Measurements from ENCODE around the gene OR2S2. TPM values are rescaled to one million over a fixed set of nuclear protein-coding genes. Genes with fewer than 3 reads are reported as not detected.
"Not testable (repeated sequence)": the region's sequence is repeated elsewhere in the genome, so short reads cannot be mapped to it uniquely, and the experiment has no call there.

Gene OR2S2
- total RNA-seq, 1 donor from 2014 or later: not detected

DNA sequence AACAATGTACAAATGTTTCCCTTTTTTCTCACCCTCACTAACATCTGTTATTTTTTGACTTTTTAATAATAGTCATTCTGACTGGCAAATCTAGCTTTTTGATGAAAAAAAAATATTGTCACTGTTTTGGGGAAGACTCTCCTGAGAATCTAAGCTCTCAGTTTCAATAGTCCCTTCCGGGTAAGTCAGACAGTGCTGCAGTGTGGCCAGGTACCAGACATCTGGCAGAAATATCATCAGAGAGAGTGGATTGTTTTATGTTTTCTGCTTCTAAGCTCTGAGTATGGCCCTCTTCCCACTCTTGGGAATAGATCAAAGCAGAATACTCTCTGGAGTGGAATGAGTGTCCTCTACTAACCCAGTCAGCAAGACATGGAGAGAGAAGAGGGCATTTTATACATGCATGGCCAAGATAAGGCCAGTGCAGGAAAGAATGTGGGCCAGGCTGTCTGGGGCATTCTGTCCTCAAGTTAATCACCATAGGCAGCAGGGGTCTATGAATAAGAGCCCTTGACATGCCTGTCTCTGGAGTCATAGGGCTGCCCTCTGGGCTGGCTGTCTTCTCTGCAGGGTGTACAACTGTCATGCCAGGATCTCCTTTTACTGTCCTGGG is 38.5 kb upstream of the OR2S2 start:
- H3K9me3 Mint-ChIP-seq (ENCODE audit: unreplicated experiment): no peaks in the 10 kb centered on the region
- DNase-seq: no peak
- TF ChIP-seq, protein P1, sequence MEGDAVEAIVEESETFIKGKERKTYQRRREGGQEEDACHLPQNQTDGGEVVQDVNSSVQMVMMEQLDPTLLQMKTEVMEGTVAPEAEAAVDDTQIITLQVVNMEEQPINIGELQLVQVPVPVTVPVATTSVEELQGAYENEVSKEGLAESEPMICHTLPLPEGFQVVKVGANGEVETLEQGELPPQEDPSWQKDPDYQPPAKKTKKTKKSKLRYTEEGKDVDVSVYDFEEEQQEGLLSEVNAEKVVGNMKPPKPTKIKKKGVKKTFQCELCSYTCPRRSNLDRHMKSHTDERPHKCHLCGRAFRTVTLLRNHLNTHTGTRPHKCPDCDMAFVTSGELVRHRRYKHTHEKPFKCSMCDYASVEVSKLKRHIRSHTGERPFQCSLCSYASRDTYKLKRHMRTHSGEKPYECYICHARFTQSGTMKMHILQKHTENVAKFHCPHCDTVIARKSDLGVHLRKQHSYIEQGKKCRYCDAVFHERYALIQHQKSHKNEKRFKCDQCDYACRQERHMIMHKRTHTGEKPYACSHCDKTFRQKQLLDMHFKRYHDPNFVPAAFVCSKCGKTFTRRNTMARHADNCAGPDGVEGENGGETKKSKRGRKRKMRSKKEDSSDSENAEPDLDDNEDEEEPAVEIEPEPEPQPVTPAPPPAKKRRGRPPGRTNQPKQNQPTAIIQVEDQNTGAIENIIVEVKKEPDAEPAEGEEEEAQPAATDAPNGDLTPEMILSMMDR (IDR thresholded peaks at IDR 0.05; ENCODE audit: partially characterized antibody, unreplicated experiment): no peak
- no peaks in the 10 kb centered on the region for H3K27me3 Mint-ChIP-seq (ENCODE audit: unreplicated experiment)
- no peaks in the 10 kb centered on the region for H3K4me1 Mint-ChIP-seq (ENCODE audit: low read depth, unreplicated experiment)
- H3K4me3 Mint-ChIP-seq (ENCODE audit: unreplicated experiment): no peak overlapping the region
- H3K27ac Mint-ChIP-seq (ENCODE audit: unreplicated experiment): no peak overlapping the region
- H3K36me3 Mint-ChIP-seq (ENCODE audit: unreplicated experiment): no peaks in the 10 kb centered on the region

DNA sequence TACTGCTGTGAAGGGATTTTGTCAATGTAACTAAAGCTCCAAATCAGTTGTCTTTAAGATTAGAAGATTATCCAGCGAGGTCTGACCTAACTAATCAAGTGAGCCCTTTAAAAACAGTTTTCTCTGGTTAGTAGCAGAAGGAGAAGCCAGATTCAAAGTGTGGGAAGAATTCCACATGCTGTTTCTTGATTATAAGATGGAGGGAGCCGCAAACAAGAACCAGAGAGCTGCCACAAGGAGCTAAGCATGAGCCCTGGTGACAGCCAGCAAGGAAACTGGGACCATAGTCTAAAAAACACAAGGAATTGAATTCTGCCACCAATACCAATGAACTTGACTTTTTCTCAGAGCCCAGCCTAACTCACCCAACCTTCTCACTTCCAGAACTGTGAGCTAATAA is 37.0 kb upstream of the OR2S2 start:
- no peak overlapping the region for H3K4me3 Mint-ChIP-seq (ENCODE audit: unreplicated experiment)
- H3K4me1 Mint-ChIP-seq (ENCODE audit: low read depth, unreplicated experiment): no peaks in the 10 kb centered on the region
- no peak overlapping the region for H3K27ac Mint-ChIP-seq (ENCODE audit: unreplicated experiment)
- H3K27me3 Mint-ChIP-seq (ENCODE audit: unreplicated experiment): no peaks in the 10 kb centered on the region
- DNase-seq: no peak
- H3K36me3 Mint-ChIP-seq (ENCODE audit: unreplicated experiment): no peaks in the 10 kb centered on the region
- peaks cover 3% of the 10 kb centered on the region for H3K9me3 Mint-ChIP-seq (ENCODE audit: unreplicated experiment)
- TF ChIP-seq, protein P1 (IDR thresholded peaks at IDR 0.05; ENCODE audit: partially characterized antibody, unreplicated experiment): no peak

DNA sequence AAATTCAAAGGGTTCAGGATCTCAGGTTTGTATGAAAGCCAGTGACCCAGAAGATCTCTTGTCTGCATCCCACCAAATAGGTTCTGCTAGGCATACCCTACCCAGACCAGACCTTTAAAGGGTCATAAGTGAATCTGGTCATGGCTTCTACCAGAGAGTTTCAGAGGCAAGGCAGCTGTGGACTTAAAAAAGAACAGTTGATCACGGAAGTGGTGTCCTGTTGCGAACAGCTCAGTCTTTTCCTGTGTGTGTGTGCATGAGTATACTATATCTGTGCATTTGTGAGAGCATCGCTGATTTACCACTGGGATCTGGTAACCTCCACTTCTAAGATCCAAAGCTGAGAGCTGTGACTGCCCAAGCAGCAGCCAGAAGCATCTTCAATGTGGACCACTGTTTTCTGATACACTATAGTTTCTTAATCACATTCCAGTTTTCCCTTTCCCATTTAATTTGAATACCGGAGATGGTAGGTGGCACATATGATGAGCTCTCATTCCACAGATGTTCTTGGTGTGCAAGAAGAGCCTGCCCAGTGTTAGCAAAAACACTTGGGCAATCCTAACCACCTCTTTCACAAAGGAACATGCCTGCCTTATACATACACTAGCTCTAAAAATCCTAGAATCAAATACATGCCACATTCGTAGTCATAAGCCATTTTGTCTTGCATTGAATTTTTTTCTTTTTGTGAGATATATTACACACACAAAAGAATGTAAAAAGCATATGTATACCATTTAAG is 36.2 kb upstream of the OR2S2 start:
- TF ChIP-seq, protein P1 (IDR thresholded peaks at IDR 0.05; ENCODE audit: partially characterized antibody, unreplicated experiment): no peak
- Mint-ChIP-seq H3K4me1 (ENCODE audit: low read depth, unreplicated experiment) (no peaks in the 10 kb centered on the region), H3K9me3 (ENCODE audit: unreplicated experiment) (peaks cover 3% of the 10 kb centered on the region), H3K36me3 (ENCODE audit: unreplicated experiment) (no peaks in the 10 kb centered on the region), H3K4me3 (ENCODE audit: unreplicated experiment) (no peak overlapping the region), H3K27me3 (ENCODE audit: unreplicated experiment) (no peaks in the 10 kb centered on the region), H3K27ac (ENCODE audit: unreplicated experiment) (no peak overlapping the region)
- no peak for DNase-seq

DNA sequence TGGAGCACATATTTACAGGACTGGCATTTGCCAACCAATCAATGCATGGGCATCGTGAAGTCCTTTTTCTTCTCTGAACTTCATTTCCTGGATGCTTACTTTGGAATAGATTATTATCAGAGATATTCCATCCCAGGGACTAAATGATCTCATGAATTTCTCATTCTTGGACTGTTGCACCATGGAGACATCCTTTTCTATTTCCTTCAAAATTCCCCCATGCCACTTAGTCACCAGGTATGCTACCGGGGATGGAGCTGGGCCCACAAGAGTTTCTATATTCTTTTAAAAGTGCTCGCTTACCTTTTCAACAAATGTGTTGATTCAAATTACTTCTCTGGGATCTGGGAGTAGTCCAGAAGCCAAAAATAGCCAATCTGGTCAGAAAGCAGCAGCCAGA is 35.2 kb upstream of the OR2S2 start:
- H3K36me3 Mint-ChIP-seq (ENCODE audit: unreplicated experiment); H3K27me3 Mint-ChIP-seq (ENCODE audit: unreplicated experiment); H3K27ac Mint-ChIP-seq (ENCODE audit: unreplicated experiment): not testable (repeated sequence)

DNA sequence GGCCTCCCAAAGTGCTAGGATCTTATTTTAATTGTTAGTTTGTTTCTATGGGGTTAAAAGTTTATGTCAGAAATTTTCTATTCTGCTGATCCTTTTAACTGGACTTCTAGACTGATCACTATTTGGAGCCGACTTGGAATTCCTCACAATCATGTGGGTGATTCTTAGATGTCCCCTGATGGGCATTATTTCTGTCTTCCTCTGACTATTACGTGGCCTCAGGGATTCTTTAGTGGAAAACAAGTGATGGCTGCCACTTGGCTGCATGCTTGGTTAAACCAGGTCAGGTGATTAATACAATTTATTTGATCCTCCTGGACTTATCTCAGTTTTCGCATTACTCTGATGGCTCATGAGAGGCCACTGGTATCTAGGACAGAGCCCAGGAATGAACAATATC is 32.2 kb upstream of the OR2S2 start:
- Mint-ChIP-seq H3K36me3 (ENCODE audit: unreplicated experiment) (no peaks in the 10 kb centered on the region), H3K4me3 (ENCODE audit: unreplicated experiment) (no peak overlapping the region), H3K27ac (ENCODE audit: unreplicated experiment) (no peak overlapping the region), H3K27me3 (ENCODE audit: unreplicated experiment) (no peaks in the 10 kb centered on the region), H3K4me1 (ENCODE audit: low read depth, unreplicated experiment) (no peaks in the 10 kb centered on the region), H3K9me3 (ENCODE audit: unreplicated experiment) (peaks cover 3% of the 10 kb centered on the region)
- TF ChIP-seq, protein P1 (IDR thresholded peaks at IDR 0.05; ENCODE audit: partially characterized antibody, unreplicated experiment): no peak
- DNase-seq: no peak

More for the DNA sequence above, 35.2 kb upstream of the OR2S2 start:
- H3K4me1 Mint-ChIP-seq (ENCODE audit: low read depth, unreplicated experiment); DNase-seq; H3K9me3 Mint-ChIP-seq (ENCODE audit: unreplicated experiment); H3K4me3 Mint-ChIP-seq (ENCODE audit: unreplicated experiment): not testable (repeated sequence)
